ENCODE measurements around the gene SCOC.

- TF ChIP-seq POLR2A (IDR thresholded peaks at IDR 0.05) (no peak), POLR2AphosphoS5 (IDR thresholded peaks at IDR 0.05) (no peak), EP300 (IDR thresholded peaks at IDR 0.05) (no peak)
- TF ChIP-seq, protein P1, sequence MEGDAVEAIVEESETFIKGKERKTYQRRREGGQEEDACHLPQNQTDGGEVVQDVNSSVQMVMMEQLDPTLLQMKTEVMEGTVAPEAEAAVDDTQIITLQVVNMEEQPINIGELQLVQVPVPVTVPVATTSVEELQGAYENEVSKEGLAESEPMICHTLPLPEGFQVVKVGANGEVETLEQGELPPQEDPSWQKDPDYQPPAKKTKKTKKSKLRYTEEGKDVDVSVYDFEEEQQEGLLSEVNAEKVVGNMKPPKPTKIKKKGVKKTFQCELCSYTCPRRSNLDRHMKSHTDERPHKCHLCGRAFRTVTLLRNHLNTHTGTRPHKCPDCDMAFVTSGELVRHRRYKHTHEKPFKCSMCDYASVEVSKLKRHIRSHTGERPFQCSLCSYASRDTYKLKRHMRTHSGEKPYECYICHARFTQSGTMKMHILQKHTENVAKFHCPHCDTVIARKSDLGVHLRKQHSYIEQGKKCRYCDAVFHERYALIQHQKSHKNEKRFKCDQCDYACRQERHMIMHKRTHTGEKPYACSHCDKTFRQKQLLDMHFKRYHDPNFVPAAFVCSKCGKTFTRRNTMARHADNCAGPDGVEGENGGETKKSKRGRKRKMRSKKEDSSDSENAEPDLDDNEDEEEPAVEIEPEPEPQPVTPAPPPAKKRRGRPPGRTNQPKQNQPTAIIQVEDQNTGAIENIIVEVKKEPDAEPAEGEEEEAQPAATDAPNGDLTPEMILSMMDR (IDR thresholded peaks at IDR 0.05) = no peak
These were observed 4.8 kb upstream of the SCOC start for GRCh38 chr4:140368686-140369085.
